Stomach (tissue), 9 donors: Measurements from ENCODE around the gene TRIM24. TPM values are rescaled to one million over a fixed set of nuclear protein-coding genes. Genes with fewer than 3 reads are reported as not detected.

Source experiments
- DNase-seq, 2 donors: peaks; one replicate each; pipeline versions ENCODE4 v3.0.0 to v3.0.0-alpha.2; 2013 to 2019
- H3K27ac ChIP-seq, 5 donors: fragments of 200-600 bp in 4 of 5; sonication (generic) in 4 of 5; one replicate each; pipeline ENCODE4 v1.5.1; 2013 to 2019; ENCODE audit warnings: mild to moderate bottlenecking in 1 of 5, moderate library complexity in 1 of 5
- H3K27me3 ChIP-seq, 3 donors: fragments of 200-600 bp; sonication (generic); one replicate each; pipeline ENCODE4 v1.5.1; 2017 to 2019; ENCODE audit warnings: mixed run types in 1 of 3
- H3K36me3 ChIP-seq, 4 donors: fragments of 200-600 bp; sonication (generic); 1 replicate in 3 of 4; 2 replicates in 1 of 4; pipeline ENCODE4 v1.5.1; 2016 to 2019
- H3K4me1 ChIP-seq, 4 donors: fragments of 200-600 bp; sonication (generic); one replicate each; pipeline ENCODE4 v1.5.1; 2016 to 2019
- H3K4me3 ChIP-seq, 4 donors: fragments of 200-600 bp; sonication (generic) in 3 of 4; one replicate each; pipeline ENCODE4 v1.5.1; 2016 to 2019; ENCODE audit warnings: mild to moderate bottlenecking in 1 of 4
- H3K9me3 ChIP-seq, 4 donors: fragments of 200-600 bp; sonication (generic); one replicate each; pipeline ENCODE4 v1.5.1; 2016 to 2019
- CTCF ChIP-seq, 7 experiments: fragments of 450-650 bp in 4 of 7; fragments of 200-600 bp in 3 of 7; sonication (generic) in 3 of 7; IDR thresholded peaks; one replicate each; pipeline ENCODE4 v1.5.1; 2016 to 2019; ENCODE audit warnings: antibody characterized with exemption in 7 of 7, control low read depth in 2 of 7, mild to moderate bottlenecking in 1 of 7
- EP300 ChIP-seq: sonication (generic); formaldehyde crosslinking; IDR thresholded peaks from one replicate; pipeline ENCODE4 v1.6.1; 2017; ENCODE audit warnings: antibody characterized with exemption
- POLR2A ChIP-seq, 4 donors: fragments of 450-650 bp; IDR thresholded peaks; one replicate each; pipeline ENCODE4 v1.6.1; 2016; ENCODE audit warnings: antibody characterized with exemption in 4 of 4, control low read depth in 2 of 4, mild to moderate bottlenecking in 1 of 4, moderate library complexity in 1 of 4
- POLR2AphosphoS5 ChIP-seq, 3 donors: sonication (generic); formaldehyde crosslinking; IDR thresholded peaks; one replicate each; pipeline ENCODE4 v1.6.1; 2016; ENCODE audit warnings: antibody characterized with exemption in 3 of 3
- WGBS, 5 donors: extraction: QIAGEN DNeasy Blood & Tissue Kit in 3 of 5; methylation state at CpG; one replicate each; pipeline versions ENCODE4 v1.1.5 to v1.1.7; 2013 to 2018; 5-methylcytosine and 5-hydroxymethylcytosine counted together
- intact Hi-C: fragments of 100-400 bp; cut with DNase I; formaldehyde crosslinking; loops from one replicate; pipeline ENCODE4 v1.15.1; 2023; ENCODE audit warnings: low total_unique reads
- polyA plus RNA-seq, 3 donors: library from polyadenylated mRNA; stranded (reverse); fragments of 200-250 nt; gene quantifications; one replicate each; pipeline ENCODE4 v1.2.3, GENCODE V29; 2013
- total RNA-seq, 5 donors: library from RNA; depleted of rRNA; stranded (reverse); fragments of >200 nt; gene quantifications; one replicate each; pipeline versions ENCODE4 v1.1.0 to v1.2.3, GENCODE V29; 2014 to 2016
- donor health status: healthy with polysubstance abuse.
- donor health status: Bipolar disorder and iron deficiency.
- donor health status: healthy.

The TRIM24 gene
- total and polyA plus RNA-seq, 8 donors: 5.5 to 32.0 (median 11.9) TPM

GRCh38 chr7:138602451-138602850, 142.4 kb downstream of the TRIM24 start:
- Histone ChIP-seq H3K36me3 (no peaks in the 10 kb centered on the region), H3K9me3 (no peaks in the 10 kb centered on the region), H3K27me3 (no peaks in the 10 kb centered on the region), H3K27ac (no peak overlapping the region), H3K4me3 (no peak overlapping the region), H3K4me1 (no peaks in the 10 kb centered on the region)
- intact Hi-C loops: no loop called here
- TF ChIP-seq POLR2A (IDR thresholded peaks at IDR 0.05) (no peak), CTCF (IDR thresholded peaks at IDR 0.05) (no peak), EP300 (no peak), POLR2AphosphoS5 (IDR thresholded peaks at IDR 0.05) (no peak)
- WGBS, 5 donors: 48 to 83% (median 67%) methylated on average over 1 of the region's 1 CpG
- no peak for DNase-seq

- TF ChIP-seq CTCF (IDR thresholded peaks at IDR 0.05) (no peak), EP300 (no peak), POLR2AphosphoS5 (IDR thresholded peaks at IDR 0.05) (no peak), POLR2A (IDR thresholded peaks at IDR 0.05) (no peak)
- 82 to 95% (median 92%) methylated on average over 8 of the region's 8 CpGs for WGBS, 5 donors
- no peaks in the 10 kb centered on the region for H3K27me3 ChIP-seq
- intact Hi-C loops: no loop called here
- H3K9me3 ChIP-seq: no peaks in the 10 kb centered on the region
- no peak overlapping the region for H3K27ac ChIP-seq
- no peak for DNase-seq
- H3K36me3 ChIP-seq: no peaks in the 10 kb centered on the region
- no peak overlapping the region for H3K4me3 ChIP-seq
- H3K4me1 ChIP-seq: no peaks in the 10 kb centered on the region
Measured at GRCh38 chr7:138603549-138604318, 143.7 kb downstream of the TRIM24 start.

GRCh38 chr7:138606236-138606635, 146.2 kb downstream of the TRIM24 start:
- H3K4me1 ChIP-seq: no peaks in the 10 kb centered on the region
- DNase-seq: no peak
- H3K9me3 ChIP-seq: no peaks in the 10 kb centered on the region
- H3K27me3 ChIP-seq: no peaks in the 10 kb centered on the region
- intact Hi-C loops: no loop called here
- WGBS, 5 donors: 89 to 95% (median 95%) methylated on average over 3 of the region's 3 CpGs
- no peaks in the 10 kb centered on the region for H3K36me3 ChIP-seq
- no peak for TF ChIP-seq POLR2AphosphoS5 (IDR thresholded peaks at IDR 0.05)
- no peak for TF ChIP-seq POLR2A (IDR thresholded peaks at IDR 0.05)
- TF ChIP-seq CTCF (IDR thresholded peaks at IDR 0.05): no peak
- TF ChIP-seq EP300: no peak
- H3K27ac ChIP-seq: no peak overlapping the region
- no peak overlapping the region for H3K4me3 ChIP-seq

GRCh38 chr7:138607216-138608126, 147.4 kb downstream of the TRIM24 start:
- no peak for DNase-seq
- TF ChIP-seq CTCF (IDR thresholded peaks at IDR 0.05) (no peak), EP300 (no peak), POLR2AphosphoS5 (IDR thresholded peaks at IDR 0.05) (no peak), POLR2A (IDR thresholded peaks at IDR 0.05) (no peak)
- no peaks in the 10 kb centered on the region for H3K36me3 ChIP-seq
- no peaks in the 10 kb centered on the region for H3K4me1 ChIP-seq
- no peaks in the 10 kb centered on the region for H3K9me3 ChIP-seq
- H3K27me3 ChIP-seq: no peaks in the 10 kb centered on the region
- intact Hi-C loops: no loop called here
- WGBS, 5 donors: 77 to 89% (median 85%) methylated on average over 11 of the region's 11 CpGs
- H3K4me3 ChIP-seq: no peak overlapping the region
- no peak overlapping the region for H3K27ac ChIP-seq
